Measurements from ENCODE around the gene DOC2B. TPM values are rescaled to one million over a fixed set of nuclear protein-coding genes. Genes with fewer than 3 reads are reported as not detected.

Gene DOC2B
- 0.76 to 1.1 TPM (median 0.82 TPM) in 5 replicates for total RNA-seq (2022; extraction: Qiagen RNA extraction; ENCODE audit: low read depth)

GRCh38 chr17:181245-182049 is at the start of gene DOC2B:
Gene DOC2B (minus strand): TSS chr17:181650. CDS start chr17:181479, 171 bp downstream.

DNA sequence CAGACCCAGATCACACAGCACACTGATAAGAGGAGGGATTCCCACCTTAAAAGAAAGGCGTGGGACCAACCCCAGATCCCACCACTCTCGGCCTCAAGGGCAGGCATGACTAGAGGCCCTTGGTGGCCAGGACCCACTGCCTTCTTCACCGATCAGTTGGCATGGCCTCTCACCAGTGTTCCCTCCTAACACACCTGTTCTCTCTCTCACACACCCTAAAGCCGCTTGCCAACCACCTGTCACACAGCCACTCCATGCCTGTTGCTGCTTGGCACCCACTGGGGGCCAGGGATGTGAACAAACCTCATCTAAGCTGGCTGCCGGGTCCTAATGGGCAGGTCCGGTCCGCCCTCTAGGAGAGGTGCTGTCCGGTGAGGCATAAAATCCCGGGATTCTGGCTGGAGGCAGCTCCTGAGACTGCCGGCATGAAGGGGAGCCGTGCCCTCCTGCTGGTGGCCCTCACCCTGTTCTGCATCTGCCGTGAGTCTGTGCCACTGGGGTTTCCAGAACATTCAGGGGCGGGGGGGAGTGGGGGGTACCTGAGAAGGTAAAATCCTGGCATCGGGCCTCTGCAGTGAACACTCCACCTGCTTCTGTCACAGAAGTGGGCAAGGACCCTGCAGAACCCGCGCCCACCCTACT is 44.2 kb downstream of the DOC2B start, which contains the start of gene SCGB1C2:
Gene SCGB1C2 (plus strand): TSS at position 404 of the 642 bp plus-strand sequence. CDS start 22 bp downstream, at position 426.

Other genes with a start within 250 kb of the DOC2B start
- gene SCGB1C2, start 44.1 kb downstream of the DOC2B start, total RNA-seq (2022; extraction: Qiagen RNA extraction; ENCODE audit: low read depth): not detected in 5 replicates
- 19.2 to 28.6 TPM (median 23.1 TPM) in 5 replicates for gene RPH3AL, start 171.2 kb upstream of the DOC2B start, total RNA-seq (2022; extraction: Qiagen RNA extraction; ENCODE audit: low read depth)